GM18858 (cell line): ENCODE results near the gene TFCP2L1.

ENCODE experiments used
- ATAC-seq: cut with Tn5 transposase; IDR thresholded peaks from one replicate; pipeline ENCODE4 v1.9.1; 2021; ENCODE audit not compliant: unreplicated experiment

The TFCP2L1 gene

DNA sequence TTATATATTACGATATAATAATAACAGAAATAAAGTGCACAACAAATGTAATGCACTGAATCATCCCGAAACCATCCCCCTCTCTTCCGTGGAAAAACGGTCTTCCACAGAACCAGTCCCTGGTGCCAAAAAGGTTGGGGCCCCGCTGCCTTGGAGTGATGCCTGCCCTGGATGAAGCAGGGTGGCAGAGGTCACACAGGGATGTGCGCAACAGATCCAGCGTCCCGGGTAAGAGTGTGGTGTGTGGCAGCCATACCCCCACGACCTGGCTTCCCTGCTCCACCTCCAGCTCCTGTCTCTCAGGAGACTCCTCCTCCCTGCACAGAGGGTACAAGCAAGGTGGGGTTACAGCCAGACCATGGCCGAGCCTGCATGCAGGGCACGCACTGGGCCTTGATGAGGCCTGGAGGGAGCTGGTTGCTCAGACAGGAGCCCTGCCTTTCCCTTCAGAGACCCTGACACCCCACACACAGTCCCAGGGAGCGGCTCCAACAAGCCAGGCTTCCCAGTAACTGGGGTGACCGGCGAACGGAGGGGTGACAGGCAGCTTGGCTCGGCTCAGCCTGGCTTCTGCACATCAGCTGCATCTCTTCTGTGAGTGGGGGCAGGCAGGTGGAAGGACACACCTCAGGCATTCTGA lies 41.1 kb downstream of the TFCP2L1 start:
- no peak for ATAC-seq

DNA sequence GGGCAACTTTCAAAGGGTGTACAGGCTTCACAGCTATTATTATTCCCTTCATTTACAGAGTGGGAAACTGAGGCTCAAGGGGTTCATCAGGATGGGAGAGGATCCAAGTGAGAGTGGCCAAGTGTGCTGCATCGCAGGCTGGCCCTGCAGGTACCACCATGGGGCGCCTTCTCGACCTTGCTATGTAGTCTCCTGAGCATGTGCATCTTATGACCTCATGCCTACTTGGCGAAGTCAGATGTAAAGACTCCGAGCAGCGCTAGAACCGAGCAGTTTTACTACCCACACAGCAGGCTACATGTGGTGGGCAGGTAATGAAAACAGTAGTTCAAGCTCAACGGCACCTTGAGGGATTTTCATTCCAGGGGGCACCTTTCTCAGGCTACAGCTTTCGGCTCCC lies 42.0 kb downstream of the TFCP2L1 start:
- no peak for ATAC-seq

DNA sequence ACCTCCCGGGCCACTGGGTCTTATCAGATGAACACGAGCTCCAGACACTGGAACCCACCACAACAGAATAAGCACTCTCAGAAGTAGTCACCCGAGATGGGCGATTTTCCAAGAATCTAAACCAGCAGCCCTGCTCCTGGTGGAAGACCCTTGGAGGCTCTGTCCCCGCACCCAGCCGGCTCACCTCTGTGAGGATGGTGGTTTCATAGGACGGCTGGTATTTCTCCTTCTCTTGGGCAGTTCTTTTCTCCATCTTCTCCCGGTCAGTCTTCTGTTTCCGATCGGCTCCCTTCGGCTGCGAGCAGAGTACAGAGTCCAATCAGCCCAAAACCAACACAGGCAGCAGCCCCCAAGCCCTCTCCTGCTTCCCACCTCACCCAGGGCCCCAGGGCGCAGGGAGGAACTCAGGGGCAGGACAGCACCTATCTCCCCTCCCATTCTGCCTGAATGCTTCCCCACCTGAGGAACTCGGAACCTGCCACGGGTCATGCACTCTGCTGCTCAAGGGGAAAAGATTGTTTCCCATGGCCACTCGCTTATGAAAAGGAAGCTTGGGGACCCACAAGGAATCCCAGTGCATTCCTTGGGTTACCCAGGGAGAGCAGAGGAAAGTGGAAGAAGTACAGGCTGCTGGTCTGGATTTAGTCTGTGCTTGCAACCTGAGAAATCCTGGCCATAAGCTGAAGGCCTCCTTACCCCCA lies 42.7 kb downstream of the TFCP2L1 start:
- ATAC-seq: no peak

DNA sequence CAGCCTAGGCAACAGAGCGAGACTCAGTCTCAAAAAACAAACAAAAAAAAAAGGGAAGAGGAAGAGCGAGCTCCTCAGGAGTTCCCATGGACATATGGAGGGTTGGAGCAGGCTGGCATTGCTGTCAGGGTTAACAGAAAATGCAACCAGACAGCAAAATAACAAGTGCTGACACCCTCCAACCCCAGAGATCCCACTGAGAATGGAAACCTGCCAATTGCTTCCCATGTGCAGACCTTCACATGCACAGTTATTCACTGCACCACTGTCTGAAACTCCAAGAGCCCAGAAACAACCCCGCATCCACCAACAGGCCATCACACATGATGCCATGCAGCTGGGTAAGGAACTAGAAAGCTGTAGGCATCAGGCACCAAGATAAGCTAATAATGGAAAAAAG lies 43.5 kb downstream of the TFCP2L1 start:
- no peak for ATAC-seq

DNA sequence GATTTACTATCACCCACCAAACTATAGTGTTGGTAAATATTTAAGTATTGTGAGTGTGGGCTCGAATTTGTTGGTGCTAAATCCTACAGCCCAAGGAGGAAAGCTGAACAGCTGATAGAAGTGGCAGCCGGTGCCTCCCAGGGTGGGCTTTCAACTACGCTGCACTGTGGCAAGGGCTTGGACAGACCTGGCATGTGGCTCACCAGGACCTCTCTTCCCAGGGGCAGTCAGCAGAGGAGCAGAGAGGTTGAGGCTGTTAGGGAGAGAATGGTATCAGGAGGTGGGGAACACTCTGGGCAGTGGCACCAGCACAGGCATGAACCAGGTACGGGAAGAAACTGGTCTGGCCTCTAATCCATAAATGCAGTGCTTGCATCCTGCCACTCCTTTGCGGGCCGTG lies 44.6 kb downstream of the TFCP2L1 start:
- ATAC-seq: no peak

DNA sequence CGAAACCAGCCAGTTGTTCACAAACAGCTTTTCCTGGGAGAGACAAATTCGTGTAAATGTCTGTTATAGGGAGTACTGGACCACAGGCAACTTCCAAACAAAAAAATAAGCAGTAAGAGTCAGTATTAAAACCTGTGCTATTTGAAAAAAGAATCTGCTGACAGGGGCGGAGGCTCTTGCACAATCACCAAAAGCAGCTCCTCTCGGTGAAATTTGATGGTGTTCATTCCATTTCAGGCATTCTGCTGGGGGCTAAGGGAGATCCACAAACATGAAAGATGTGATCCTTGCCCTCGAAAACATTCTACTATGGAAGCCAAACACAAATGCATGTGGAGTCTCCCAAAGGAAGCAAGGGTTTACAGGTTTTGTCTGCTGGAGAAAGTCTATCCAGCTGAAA lies 45.0 kb downstream of the TFCP2L1 start:
- no peak for ATAC-seq

DNA sequence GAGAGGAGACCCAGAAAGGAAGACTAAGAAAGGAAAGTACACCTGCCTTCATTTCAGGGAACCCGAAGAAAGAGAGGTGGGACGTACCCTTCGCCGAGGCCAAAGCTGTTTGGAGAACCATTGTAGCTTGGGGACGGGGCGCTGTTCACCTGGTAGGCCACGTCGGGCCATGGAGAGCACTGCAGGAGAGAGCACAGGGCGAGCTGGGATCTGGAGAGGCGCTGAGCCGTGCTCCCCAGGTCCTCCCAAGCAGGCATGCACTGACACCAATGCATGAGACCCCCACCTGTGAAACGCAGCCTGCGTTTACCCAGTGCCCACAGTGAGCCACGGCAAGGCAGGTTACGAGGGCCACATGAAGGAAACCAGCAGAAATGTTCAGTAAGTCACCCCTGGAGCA lies 45.5 kb downstream of the TFCP2L1 start:
- no peak for ATAC-seq

DNA sequence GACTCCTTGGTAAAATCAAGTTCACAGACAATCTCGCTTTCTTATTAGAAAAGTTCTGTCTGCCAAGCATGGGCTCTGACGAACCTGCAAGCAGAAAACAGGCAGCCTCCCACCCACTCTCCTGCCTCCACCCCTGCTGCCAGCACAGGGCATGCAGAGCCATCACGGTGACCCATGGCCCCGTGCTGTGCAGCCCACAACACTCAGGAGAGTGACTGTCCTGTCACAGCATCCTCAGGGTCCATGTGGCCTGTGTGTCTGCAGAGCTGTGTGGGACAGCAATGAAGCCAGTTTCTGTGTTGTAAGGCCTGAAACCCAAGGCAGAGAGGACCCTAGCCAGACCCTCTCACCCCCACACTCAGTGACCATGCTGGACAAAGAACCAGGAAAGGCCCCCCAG lies 46.2 kb downstream of the TFCP2L1 start:
- no peak for ATAC-seq

DNA sequence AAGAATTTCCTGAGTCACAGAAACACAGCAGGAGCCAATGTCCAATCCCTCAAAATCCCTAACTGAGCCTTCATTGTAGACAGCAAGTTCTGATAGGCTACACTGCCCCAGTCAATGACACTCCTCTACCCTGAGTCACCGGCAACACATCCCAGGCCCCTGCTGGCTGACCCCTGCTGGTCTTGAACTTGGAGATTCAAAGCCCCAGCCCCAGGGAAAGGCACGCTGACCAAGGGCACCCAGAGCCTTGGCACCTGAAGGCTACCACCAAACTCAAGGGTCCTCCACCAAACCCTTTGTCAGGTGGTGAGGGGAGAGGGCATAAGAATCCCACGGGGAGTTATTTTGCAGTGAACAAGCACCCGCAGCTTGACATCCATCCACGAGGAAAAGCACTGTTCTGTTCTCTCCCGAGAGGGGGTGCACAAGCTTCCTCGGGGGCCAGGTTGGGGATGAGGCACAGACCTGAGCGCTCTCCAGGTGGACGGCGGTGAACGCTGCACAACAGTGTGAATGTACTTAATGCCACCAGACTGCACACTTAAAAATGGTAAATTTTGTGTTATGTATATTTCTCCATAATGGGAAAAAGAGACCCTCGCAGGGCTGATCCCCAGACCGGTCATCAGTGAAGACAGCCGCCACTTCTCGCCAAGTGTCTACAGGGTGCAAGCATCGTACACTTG lies 46.9 kb downstream of the TFCP2L1 start:
- ATAC-seq: no peak

DNA sequence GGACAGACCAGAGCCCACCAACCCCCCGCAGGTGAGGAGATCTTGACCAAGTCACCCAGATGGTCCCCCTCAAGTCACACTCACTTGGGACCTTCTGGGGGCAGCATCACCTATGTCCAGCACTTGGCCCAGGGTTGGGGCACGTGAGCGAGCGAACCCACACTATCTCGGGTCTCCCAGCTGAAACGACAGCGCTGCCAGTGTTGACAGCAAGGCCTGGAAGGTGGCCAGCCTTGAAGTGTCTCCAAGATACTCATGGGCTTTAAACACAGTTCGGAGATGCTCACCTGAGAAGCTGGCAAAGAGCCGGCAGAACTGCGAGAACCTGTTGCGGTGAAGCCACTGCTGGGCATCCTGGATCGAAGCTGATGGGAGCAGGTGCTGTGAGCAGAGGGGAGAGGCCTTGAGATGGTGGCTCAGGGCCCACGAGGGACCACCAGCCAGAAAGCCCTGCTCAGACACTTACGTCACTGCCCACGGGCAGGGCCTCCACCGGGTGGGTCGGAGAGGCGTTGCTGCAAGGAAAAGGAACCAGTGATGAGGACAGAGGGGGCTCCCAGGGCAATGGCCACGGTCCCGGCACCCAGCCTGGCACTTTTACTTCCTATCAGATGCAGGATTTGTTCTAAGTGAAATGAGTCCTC lies 47.5 kb downstream of the TFCP2L1 start:
- no peak for ATAC-seq

DNA sequence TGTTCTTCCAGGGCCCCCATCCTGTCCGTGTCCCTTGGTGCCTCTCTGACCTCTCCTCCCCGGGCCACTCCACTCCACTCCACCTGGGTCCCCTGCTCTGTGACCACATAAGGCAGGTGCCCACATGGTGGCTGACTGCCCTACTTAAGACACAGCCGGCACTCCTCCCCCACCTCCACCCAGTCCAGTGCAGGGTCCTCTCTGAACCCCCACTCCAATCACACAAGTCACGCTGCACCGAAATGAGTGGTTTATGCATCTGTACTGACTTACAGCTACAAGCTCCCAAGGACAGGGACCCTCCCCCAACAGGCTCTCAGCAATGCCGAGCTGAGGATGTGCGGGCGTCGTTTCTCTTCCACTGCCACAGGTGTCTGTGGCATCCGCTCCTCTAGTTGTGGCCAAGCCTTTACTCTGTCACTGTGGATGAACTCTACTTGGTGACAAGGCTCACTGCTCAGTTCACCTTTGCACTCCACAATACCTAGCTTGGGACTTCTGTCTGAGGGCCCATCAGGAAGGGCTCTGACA lies 48.3 kb downstream of the TFCP2L1 start:
- ATAC-seq: no peak

DNA sequence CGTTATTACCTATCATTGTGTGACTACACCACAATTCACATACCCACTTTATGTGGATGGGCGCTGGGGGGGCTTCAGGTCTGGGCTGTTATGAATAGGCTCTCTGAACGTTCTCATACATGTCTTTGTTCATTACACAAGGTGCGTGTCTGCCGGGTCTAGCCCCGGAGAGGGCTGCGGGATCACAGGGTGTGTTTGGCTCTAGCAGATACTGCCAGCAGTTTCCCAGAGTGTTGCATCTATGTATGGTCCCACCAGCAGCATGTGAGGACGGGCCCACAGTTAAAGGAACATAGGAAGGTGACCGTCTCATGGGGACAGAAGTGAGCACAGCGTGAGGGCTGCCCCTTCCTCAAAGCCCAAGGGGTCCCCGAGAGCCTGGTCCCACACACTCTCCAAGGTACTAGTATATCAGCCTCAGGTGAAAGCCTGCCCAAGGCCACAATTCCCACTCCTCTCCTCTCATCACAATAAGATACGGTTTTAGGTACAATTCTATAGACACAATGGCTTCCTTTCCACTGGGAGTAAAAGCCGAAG lies 48.8 kb downstream of the TFCP2L1 start:
- ATAC-seq: no peak

DNA sequence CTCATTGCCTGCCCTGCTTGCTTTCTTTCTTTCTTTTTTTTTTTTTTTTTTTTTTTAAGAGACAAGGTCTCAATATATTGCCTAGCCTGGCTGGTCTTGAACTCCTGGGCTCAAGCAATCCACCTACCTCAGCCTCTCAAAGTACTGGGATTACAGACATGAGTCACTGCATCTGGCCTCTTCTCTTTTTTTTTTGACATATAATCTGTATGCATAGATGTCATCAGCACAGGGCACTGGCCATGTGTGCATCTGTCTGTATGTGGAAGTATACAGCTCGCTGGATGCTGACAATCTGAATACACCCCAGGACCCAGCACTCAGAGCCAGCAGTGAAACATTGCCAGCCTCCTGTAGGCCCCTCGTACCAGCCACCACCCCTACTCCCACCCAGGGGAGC lies 49.5 kb downstream of the TFCP2L1 start:
- ATAC-seq: no peak

DNA sequence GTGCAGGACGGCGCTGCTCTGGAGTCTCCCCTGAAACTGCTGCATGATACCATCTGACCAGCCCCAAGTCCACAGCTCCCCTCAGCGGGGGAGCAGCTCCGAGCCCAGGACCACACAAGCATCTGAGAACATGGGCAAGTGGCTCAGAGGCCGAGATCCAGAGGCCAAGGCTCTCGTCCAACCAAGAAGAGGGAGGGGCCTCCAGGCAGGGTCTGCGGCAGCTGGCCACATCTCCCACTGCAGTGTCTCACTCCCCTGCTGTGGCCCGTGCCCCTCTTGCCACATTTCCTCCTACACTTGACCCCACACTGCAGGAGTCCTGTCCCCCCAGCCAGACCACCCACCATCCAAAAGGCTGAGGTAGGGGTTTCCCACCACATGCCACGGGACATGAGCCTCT lies 50.2 kb downstream of the TFCP2L1 start:
- no peak for ATAC-seq

DNA sequence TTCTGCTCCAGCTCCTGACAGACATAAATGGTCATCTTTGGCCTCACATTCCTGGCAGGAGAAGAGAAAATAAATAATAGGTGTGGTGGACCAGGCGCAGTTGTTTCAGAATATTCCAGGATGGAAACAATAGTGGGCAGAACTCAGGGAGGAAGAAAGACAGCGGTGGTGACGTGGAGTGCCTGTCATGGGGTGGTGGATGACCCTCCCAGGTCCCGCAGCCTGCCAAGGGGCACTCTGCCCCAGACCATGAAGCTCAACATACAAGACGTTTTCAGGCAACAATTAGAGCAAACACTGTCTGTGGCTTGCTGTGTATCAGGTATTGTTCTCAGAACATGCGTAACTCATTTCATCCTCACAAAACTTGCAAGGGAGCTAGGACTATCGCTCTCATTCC lies 50.9 kb downstream of the TFCP2L1 start:
- no peak for ATAC-seq

DNA sequence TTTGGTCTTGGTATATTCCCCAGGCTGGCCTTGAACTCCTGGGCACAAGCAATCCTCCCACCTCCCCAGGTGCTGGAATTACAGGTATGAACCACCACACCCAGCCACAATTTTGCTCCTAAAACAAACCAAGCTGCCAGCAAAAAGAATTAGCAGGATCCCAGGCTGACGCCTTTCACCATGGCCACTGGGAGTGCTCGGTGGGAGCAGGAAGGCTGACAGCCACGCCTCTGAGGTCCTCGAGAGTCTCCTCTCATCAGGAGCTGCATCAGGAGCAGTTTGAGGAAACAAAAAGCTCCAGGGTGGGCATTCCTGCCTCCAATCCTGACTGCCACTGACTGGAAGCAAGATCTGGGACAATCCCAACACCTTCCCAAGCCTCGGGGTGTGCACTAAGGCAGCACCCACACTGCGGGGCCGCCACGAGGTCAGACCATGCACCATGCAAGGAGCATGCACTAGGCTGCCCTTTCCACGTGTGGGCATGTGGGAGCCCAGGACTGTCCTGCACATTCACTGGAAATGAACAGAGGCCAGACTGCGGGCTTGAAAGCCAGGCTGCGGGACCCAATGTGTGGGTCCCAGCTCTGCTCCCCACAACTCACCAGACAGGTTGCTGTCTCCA lies 51.4 kb downstream of the TFCP2L1 start:
- ATAC-seq: no peak

DNA sequence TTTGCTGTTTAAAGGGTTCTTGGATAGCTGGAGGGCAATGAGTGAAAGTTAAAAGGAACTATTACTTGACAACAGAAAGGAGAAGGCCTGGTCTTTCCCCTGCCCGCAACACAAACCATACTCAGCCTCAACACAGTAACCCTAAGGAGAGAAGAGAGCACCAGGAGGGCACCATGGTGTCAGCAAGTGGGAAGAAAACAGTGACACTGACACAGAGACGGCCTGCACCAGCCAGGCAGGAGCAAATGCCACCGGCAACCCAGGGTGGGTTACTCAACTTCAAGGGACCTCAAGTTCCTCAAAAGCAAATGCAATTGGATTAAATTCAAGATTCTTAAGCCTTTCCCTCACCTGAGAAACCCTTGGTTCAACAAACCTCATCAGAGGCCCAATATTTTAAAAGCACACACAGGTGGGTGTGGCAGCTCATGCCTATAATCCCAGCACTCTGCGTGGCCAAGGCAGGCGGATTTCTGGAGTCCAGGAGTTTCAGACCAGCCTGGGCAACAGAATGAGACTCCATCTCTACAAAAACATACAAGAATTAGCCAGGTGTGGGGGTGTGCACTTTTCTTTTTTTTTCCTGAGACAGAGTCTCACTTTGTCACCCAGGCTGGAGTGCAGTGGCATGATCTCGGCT lies 52.3 kb downstream of the TFCP2L1 start:
- ATAC-seq: no peak

DNA sequence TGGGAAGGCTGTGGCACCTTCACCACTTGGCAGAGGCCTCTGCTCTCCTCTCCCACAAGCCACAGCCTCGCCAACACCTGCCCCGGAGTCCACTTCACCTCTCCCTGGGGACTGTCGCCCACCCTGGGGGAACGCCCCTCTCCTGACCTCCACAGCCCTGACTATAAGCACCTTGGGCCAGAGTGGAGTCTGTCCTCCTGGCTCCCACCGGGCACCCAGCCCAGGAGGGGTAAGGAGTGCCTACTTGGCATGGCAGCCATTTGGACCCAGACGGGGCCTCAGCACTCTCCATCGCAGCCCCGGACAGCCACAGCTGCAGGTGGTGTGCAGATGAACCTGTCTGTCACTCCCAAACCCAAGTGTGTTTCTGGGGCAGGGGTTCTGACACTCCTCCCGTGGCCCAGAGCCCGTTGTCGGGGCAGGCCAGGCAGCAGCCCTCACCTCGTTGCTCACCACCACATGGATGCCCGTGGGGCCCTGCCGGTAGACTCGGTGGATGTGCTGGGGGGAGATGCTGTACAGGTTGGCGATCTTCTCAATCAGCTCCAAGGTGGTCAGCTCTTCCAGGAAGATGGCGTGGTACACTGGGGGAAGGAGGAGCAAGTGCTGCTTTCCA lies 53.5 kb downstream of the TFCP2L1 start:
- no peak for ATAC-seq

DNA sequence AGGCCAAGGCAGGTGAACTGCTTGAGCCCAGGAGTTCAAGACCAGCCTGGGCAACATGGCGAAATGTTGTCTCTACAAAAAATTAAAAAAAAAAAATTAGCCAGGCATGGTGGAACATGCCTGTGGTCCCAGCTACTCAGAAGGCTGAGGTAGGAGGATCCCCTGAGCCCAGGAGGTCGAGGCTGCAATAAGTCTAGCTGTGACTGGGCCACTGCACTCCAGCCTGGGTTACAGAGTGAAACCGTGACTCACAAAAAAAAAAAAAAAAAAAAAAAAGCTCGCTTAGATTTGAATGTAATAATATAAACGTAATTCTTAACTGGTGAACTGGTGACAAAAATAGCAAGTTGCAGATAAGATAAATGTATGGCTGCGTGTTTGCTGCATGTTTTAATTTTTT lies 56.5 kb downstream of the TFCP2L1 start:
- ATAC-seq: no peak
